NCI-H2196 (cell line): ENCODE measurements around the gene PPM1H.
"Not testable (repeated sequence)": the region's sequence is repeated elsewhere in the genome, so short reads cannot be mapped to it uniquely, and the experiment has no call there.

Experiments used
- DNase-seq: peaks from one replicate; lab custom pipeline; 2025; ENCODE audit not compliant: unreplicated experiment; lab: John Stamatoyannopoulos, UW

Gene PPM1H

DNA sequence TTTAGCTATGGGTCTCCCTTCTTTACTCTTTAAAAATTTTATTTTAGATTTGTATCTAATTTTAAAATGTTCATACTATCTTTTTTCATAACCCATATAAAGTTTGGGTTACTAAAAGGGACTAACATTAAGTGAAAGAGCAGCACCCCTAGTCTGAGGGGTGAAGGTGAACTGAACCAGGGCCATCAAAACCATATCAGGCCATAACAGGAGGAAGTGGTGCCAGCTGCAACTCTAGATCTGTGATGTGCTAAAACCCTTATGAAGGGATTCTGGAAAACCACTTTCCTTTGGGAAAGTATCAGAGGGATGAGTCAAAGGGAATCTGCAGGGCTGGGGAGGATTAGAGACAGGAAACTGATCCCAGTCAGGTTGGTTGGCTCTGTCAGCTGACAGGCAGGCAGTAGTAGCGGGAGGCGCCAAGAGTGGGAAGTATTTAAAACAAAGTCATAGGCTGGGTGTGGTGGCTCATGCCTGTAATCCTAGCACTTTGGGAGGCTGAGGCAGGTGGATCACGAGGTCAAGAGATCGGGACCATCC lies 162.5 kb downstream of the PPM1H start:
- DNase-seq, result no peak

DNA sequence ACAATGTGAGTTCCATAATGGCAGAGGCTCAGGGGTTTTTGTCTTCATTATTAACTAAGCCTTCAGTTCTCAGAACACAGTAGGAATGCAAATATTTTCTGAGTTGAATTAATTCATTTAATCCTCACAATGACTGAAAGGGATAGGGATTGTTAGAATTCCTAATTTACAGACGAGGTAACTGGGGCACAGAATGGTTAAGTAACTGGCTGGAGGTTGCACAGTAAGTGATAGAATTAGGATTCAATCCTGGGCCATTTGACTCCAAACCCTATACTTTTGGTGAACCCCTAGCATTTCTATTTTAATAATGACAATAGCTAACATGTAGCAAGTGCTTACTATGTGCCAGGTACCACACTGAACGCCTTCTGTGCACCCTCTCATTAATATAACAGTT lies 163.1 kb downstream of the PPM1H start:
- no peak for DNase-seq

DNA sequence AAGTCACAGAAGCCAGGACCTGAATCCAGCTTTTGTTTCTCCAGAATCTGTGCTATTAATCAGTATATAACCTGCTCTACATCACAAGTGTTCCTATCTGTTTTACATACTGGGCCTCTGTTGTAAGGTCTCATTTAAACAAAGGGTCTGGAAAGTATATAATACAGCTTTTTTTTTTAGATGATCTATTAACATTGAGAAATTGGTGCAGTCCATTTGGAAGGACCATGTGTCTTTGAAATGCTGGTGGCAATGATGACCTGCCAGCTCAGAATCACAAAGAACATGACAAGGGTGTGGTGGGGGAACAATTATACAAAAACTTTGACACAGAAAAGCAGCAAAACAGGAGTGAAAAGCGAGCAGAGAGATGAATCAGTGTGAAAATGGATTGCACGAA lies 164.6 kb downstream of the PPM1H start:
- DNase-seq, result no peak

DNA sequence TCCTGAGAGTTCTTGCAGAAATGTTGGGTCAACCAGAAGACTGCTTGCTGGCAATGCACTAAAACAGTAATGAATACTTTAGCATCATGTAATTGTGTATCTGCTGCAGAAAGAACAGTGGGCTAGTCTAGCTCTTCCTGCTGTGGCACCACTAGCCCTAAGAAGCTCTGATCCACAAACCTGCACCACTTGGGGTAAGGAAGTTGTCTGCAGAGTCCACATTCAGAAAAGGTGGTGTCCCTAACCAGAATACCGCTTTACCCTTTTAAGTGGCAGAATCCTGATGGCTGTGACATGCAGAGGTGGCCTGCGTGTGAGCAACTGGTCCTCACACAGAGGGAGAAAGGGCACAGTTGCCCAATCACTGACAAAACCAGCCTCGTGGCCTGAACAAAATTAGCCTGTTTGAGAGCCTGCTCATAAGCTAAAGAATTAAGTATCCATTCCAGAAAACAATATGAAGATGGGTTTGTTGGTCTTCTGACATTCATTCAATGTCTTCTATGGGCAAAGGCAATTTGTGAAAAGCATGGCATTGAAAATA lies 165.8 kb downstream of the PPM1H start:
- DNase-seq, result no peak

DNA sequence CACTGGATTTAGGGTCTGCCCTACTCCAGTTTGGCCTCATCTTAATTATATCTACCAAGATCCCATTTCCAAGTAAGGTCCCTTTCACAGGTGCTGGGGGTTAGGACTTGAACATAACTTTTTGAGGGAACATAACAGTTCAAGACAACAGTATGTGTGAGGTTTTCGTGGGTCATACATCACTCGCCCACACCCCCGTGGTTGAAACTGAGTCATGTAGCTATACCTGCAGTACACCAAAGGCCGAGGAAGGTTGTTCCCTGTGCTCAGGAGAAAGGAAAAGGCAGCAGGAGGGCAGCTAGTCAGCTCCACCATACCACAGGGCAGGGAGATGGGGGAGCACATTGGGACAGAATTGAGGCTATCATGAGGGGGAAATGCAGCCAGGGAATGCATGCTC lies 167.0 kb downstream of the PPM1H start:
- DNase-seq, result no peak

DNA sequence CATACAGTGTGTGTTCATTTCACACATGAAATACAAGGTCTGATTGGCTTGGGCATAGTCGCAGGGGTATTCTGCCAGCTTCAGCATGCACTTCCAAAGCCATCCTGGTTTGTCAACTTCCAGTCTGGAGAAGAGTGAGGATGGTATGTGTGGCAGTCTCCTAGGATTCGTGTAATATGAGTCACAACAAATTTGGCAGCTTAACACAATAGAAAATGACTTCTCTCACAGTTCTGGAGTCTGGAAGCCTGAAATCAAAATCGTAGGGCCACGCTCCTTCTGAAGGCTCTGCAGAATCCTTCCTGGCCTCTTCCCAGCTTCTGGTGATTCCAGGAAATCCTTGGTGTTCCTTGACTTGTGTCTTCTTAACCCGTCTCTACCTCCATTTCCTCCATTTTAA lies 167.5 kb downstream of the PPM1H start:
- DNase-seq, result no peak

DNA sequence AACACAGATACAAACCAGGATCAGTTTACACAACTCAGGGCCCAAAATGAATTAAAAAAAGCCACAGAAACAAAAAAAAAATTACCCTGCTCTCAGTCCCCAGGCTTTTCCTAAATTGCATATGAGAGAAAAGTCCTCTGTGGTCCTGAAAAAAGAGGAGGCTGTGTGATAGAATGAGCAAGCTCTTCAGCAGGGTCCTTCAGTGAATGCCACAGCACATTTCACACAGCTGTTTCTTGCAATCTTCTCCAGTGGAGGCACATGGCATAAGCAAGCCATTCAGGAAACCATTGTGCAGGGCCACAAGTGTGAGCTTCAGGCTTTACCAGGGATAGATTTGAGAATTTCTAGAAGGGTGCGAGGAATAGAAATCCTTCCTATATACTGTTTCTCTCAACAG lies 168.5 kb downstream of the PPM1H start:
- no peak for DNase-seq

DNA sequence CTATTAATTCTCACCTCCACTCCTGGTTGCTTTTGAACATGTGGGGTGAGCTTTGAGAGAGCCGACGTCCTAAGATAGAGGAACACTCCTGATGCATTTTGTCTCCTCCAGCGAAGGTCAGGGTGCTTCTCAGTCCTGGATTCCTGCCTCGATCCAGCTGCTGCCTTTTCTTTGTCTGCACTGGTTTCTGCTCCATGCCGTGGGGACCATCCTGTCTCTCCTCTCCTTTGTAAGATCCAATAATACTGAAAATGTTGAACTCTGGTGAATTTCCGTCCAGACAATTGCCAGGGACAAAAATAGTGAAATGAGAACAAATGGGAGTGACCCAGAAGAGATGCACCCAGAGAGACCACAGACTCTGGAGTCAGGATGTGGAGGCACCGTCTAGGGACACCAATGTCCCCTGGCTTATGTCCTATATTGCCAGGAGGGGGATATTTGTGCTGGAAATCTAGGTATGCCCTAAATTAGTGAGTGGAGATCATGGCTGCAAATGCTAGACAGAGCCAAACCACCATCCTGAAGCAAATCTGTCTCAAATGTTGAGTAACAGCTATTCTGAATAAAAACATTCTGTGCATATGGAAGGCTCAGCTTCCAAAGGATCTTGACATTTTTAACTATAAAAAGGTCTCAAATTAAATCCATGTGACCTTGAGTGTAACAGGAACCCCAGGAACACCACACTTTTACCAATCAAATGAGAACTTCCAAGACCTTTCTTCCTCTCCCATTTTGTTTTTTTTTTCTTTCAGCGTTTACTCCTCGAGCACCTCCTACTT lies 170.9 kb downstream of the PPM1H start:
- no peak for DNase-seq

DNA sequence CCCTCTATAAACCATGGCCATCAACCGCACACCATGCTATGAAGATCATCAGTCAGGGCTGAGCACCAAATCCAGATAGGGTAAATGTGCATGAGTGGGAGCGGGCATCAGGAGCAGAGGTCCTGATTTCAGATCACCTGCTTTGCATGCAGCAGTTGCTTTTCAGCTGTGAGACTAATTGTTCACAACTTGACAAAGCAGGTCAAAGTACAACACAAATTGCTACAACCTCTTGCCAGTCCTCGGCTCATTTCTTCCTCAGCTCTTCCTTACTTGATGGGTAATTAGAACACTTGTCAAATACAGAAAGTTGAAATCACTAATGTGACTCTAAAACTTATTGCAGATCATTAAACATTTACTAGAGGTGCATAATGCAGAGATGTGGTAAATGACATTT lies 171.6 kb downstream of the PPM1H start:
- DNase-seq, result no peak

DNA sequence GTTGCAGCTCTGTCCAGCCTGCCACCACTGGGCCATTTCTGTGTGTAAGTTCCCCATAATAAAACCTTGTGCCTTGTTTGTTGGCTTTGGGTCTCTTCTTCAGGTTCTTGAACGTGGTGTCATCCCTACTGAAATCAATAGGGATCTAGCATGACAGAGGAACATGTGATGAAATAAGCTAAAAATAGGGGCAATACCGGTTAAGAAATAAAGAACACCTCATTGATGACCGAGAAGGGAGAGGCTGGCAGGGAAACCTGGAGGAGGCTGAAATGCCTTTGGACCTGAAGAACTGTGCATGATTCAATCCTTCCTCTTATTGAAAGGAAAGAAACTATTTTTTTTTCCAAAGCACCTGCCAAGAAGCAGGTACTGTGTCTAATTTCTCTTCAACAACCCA lies 172.3 kb downstream of the PPM1H start:
- DNase-seq, result no peak

DNA sequence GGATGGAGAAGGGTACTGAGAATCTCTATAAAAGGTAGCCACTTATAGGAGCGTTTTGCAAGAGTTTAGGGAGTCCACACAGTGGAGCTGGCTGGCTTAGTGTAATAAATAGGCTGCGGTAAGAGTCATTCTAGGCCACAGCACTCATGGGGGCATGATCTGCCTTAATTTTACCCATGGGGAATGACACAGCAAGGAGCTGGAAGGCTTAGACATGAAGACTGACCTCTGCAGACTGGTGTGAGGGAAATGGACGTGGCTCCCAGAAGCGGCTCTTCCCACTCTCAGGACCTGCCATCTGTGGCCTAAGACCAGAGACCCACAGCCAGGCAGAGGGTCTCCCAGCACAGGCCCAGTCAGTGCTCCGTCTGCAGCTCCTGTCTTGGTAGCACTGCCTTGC lies 173.3 kb downstream of the PPM1H start:
- DNase-seq, result no peak

DNA sequence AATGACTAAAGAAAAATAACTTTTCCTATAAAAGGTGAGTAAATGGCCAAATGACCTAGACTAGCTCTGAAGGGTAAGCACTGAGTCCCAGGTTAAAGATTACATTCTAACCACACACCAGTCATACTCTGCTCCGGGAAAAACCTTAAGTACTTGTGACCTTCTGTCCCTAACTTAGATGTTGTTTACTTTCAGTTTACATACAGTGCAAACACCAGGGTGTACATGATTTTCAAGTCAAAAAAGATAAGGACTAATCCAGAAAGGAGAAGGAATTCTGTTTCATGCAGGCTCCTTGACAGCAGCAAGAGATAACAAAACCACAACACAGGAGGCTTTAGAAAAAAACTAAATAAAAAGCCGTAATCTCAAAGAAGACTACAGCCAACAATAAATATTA lies 174.2 kb downstream of the PPM1H start:
- no peak for DNase-seq

DNA sequence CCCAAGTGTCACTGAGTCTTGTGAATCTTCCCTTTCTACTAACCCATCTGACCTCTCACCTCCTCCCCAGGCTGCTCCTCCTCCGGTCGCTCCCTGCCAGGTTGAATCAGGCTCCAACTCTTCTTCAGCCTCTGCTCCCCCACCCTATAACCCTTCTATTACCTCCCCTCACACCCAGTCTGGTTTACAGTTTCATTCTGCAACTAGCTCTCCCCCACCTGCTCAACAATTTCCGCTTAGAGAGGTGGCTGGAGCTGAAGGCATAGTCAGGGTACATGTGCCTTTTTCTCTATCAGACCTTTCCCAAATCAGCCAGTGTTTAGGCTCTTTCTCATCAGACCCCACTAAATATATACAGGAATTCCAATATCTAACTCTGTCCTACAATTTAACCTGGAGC lies 174.6 kb downstream of the PPM1H start:
- not testable (repeated sequence) for DNase-seq

DNA sequence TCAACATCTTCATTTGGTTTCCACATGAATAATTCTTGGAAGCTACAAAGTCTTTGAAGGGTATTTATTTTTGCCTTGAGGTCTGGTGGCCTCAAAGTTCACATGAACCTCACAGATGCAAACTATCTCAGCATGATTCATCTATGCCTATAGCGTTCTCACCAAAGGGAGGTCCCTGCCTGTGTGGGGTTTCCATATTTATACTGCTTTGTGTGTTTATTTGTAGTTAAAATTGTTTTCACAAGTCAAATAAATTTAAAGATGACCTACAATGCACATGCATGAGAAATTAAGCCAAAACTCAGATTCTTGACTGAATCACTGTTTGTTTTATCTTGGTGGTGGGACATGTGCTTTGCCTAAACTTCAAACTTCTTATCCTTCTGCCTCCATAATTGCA lies 176.7 kb downstream of the PPM1H start:
- DNase-seq, result no peak

DNA sequence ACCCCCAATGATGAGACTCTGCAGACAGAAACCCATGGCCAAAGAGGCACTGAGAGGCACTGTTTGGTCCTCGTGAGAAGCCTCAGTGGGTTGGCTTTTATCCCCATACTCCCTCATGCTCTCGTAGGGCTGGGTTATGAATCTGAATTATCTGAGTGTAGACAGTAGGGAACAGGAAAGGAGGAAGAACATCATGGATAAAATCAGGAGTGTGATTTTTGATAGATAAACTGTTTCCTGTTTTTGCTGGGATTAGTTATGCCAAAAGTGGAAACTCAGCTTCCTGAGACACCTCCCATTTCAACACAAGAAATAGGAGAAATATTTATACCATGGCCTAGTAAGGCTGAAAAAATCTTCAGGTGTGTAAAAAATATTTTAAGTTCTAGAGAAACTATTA lies 177.9 kb downstream of the PPM1H start:
- DNase-seq, result no peak

DNA sequence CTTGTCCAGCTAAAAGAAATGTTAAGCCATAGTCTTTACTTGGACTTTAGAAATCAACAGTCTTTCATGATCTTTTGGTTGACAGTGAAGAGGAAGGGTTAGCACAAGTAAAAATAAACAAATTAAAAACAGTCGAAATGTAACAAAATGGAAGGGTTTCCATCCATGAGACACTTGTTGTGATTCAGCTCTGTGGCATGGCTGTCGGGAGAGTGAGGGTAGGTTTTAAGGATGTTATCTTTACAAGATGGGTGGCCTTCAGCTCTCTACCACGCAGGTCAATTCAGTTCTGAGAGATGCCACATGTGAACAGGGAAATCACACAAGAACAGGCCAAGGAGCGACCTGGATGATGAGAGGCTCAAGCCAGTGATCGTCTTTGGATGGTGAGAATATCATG lies 180.2 kb downstream of the PPM1H start:
- DNase-seq, result no peak

DNA sequence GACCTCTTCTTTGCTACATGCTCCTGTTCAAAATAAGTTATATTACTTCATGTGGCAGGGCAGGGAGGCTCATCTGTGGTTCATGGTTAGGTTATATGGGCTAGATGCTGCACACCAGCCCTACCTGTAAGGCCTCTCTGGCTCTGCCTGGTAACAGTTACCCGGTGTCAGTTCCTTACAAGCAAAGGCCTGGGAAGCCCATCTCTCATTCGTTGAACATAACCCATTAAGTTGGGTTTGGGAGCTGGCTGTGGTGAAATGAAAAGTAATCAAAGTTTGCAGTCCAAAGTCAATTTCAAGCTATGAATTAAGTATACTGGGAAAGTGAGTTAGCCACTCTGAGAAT lies 183.2 kb downstream of the PPM1H start:
- no peak for DNase-seq

DNA sequence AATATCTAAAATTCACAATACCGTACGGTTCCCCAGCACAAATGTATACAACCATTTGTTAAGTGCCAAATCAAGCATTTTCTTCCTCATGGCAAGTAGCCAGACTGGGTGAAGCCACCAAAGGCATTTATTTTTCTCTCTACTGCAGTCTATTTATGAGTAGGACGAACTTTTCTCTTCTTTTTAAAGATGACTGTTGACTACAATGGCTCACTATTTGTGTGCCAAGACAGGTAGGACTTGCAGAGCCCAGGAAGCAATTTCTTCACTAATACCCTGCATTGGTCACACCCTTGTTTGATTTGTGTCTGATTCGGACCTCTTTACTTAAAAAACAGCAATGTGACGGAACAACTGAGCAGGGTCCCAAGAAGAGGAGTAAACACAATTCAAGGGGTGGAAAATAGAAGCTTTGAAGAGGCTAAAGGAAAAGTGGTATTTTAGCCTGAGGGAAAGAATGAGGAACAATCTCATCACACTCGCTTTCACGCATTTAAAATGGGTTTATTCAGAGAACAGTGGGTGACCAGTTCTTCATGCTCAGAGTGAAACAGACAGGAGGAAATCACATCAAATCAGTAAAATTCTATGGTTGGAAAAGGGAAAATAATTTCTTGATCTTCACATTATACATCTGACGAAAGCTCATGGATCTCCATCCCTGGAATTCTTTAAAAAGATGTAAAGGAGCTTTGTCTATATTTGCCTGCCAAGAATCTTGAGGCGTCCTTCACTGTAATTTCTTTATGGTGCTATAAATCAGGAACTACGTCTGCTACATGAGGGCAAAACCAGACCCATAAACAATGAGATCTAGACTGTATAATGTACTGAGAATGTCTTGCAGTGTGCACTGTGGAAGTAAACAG lies 183.8 kb downstream of the PPM1H start:
- no peak for DNase-seq

DNA sequence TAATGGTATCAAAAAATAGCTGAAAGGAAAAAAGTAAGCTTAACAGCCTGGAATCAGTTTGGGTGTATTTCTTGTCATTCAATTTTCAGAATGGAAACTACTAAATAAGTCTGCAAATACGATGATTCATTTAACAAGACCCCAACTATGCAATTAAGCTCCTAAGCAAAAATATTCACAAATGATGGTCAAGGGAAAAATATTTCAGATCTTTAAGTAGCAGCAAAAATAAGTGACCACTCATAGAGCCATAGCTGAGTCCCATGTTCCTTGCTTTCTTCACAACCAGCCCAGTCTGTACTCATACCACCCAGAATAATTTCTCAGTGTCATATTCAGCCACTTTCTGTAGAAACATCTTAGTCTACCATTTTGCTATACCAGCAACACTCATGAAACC lies 185.4 kb downstream of the PPM1H start:
- DNase-seq, result no peak

DNA sequence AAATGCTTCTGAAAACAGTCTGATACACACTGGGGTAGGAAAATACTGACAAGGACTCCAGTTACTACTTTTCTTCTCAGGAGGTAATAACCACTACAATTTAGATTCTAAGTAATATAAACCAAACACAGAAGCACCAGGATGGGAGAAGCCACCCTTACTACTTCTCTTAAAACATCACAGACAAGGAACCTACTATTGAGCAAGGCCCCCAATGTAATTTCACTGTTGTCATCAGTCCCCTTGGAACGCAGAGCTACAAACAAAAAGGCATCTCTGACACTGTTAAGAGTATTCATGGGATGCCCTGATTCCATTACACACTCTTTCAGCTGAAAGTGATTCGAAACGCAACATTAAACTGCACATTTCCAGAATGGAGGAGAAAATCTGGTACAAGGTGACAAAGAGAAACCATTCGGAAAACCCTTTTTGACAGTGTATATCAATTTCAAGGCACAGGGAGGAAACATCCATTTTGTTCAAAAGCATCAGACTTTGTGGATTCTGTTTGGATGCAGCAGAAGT lies 185.9 kb downstream of the PPM1H start:
- DNase-seq, result no peak

DNA sequence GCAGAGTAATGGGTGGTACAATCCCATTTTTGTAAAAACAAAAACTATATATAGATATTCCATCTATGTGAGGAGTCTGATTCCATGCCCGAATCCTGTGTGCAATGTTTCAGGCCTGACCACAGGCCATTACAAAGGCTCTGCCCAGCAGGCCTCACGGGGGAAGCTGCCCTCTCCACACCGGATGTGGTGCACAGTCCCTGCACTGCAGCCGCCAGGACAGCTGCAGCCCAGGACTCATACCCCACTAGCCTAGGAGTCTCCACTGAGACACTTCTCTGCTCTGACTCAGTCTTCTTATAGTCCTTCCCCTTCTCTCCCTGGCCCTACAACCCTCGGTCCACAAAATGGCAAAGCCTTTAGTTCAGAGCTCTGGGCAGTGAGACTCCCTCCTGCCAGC lies 190.4 kb downstream of the PPM1H start:
- no peak for DNase-seq
